Measurements from ENCODE around the gene SKAP1.
"Not testable (repeated sequence)": the region's sequence is repeated elsewhere in the genome, so short reads cannot be mapped to it uniquely, and the experiment has no call there.

GRCh38 chr17:48337903-48338302 lies 92.1 kb downstream of the SKAP1 start:
- not testable (repeated sequence) for TF ChIP-seq CTCF (IDR thresholded peaks at IDR 0.05 in 4 of 5, conservative IDR thresholded peaks at IDR 0.05 in 1 of 5); POLR2A (IDR thresholded peaks at IDR 0.05)

Measured in gastrocnemius medialis (tissue), 4 donors.